A549 (cell line): ENCODE results near the gene CACNA1D. TPM values are rescaled to one million over a fixed set of nuclear protein-coding genes. Genes with fewer than 3 reads are reported as not detected.
A peak's percentile ranks its signal among the peaks of the same experiment; 100 is the strongest.
"Not testable (repeated sequence)": the region's sequence is repeated elsewhere in the genome, so short reads cannot be mapped to it uniquely, and the experiment has no call there.

ENCODE experiments used
- ATAC-seq, 2 experiments: fragments of 200-7000 bp in 1 of 2; fragments of >200 bp in 1 of 2; cut with Nextera tagmentation in 1 of 2; cut with Tn5 transposase in 1 of 2; 3 replicates each; pipeline versions ENCODE4 v1.8.0 to v1.9.1; 2018 to 2020; ENCODE audit warnings: mild to moderate bottlenecking in 1 of 2, moderate library complexity in 1 of 2
- CTCF ChIA-PET: fragments of 300-600 bp; sonication (Branson Sonifier 250); formaldehyde crosslinking; extraction: SDS; loops from one replicate; lab custom pipeline; 2021; ENCODE audit warnings: antibody characterized with exemption, inconsistent platforms; lab: Yijun Ruan, JAX
- POLR2A ChIA-PET: fragments of 350-600 bp; formaldehyde crosslinking; extraction: SDS; loops from one replicate; lab custom pipeline; 2021; ENCODE audit warnings: antibody characterized with exemption, inconsistent platforms; lab: Yijun Ruan, JAX
- DNase-seq, 2 experiments: peaks; one replicate each; pipeline versions ENCODE4 v3.0.0 to v3.0.0-alpha.2; 2011 to 2016; ENCODE audit warnings: low read depth in 1 of 2, low spot score in 1 of 2
- FAIRE-seq: peaks from 2 replicates; lab custom pipeline; 2011; peaks lifted over from hg19 to GRCh38; lab: Jason Lieb, UNC
- H3K27ac ChIP-seq, 2 experiments: fragments of >200 bp; sonication (Bioruptor Twin); formaldehyde crosslinking; 3 replicates each; pipeline ENCODE4 v1.5.1; 2016 to 2017
- H3K4me1 ChIP-seq: fragments of >200 bp; sonication (Bioruptor Twin); formaldehyde crosslinking; 3 replicates; pipeline ENCODE4 v1.6.1; 2016
- H3K4me2 ChIP-seq: fragments of >200 bp; sonication (Bioruptor Twin); formaldehyde crosslinking; 3 replicates; pipeline ENCODE4 v1.6.1; 2016
- H3K4me3 ChIP-seq: fragments of >200 bp; sonication (Bioruptor Twin); formaldehyde crosslinking; 3 replicates; pipeline ENCODE4 v1.5.1; 2016
- H3K9me3 ChIP-seq: fragments of >200 bp; sonication (Bioruptor Twin); formaldehyde crosslinking; 3 replicates; pipeline ENCODE4 v1.6.1; 2016
- ATOH8 ChIP-seq: fragments of 250-450 bp; sonication (Bioruptor Pico); IDR thresholded peaks from 2 replicates; pipeline ENCODE4 v1.5.0; 2020; ENCODE audit warnings: low read depth, mild to moderate bottlenecking, moderate library complexity
- BCL3 ChIP-seq: fragments of >200 bp; sonication (Bioruptor Twin); formaldehyde crosslinking; IDR thresholded peaks from 3 replicates; pipeline ENCODE4 v1.6.1; 2016
- CHD4 ChIP-seq: fragments of 200-600 bp; sonication (generic); IDR thresholded peaks from 2 replicates; pipeline ENCODE4 v1.6.1; 2016; ENCODE audit warnings: antibody characterized with exemption, mild to moderate bottlenecking, borderline replicate concordance
- EHF ChIP-seq: fragments of 250-450 bp; sonication (Bioruptor Pico); IDR thresholded peaks from 2 replicates; pipeline ENCODE4 v1.5.0; 2020; ENCODE audit warnings: mild to moderate bottlenecking
- EHMT2 ChIP-seq: fragments of 200-600 bp; sonication (generic); IDR thresholded peaks from 2 replicates; pipeline ENCODE4 v1.6.1; 2016; ENCODE audit warnings: antibody characterized with exemption, low read depth, mild to moderate bottlenecking, moderate library complexity
- ELK1 ChIP-seq: fragments of 150-350 bp; IDR thresholded peaks from 2 replicates; pipeline ENCODE4 v1.6.1; 2014; ENCODE audit warnings: low read depth, mild to moderate bottlenecking, low read length
- EP300 ChIP-seq, 2 experiments: fragments of >200 bp; sonication (Bioruptor Twin); formaldehyde crosslinking; IDR thresholded peaks; 2 replicates in 1 of 2; 3 replicates in 1 of 2; pipeline ENCODE4 v1.6.1; 2016 to 2017
- HDAC2 ChIP-seq: fragments of 200-600 bp; sonication (generic); IDR thresholded peaks from 2 replicates; pipeline ENCODE4 v1.6.1; 2016
- HES2 ChIP-seq: fragments of >200 bp; sonication (Bioruptor Twin); formaldehyde crosslinking; IDR thresholded peaks from 2 replicates; pipeline ENCODE4 v1.6.1; 2016
- HEYL ChIP-seq: fragments of 250-450 bp; sonication (Bioruptor Pico); IDR thresholded peaks from 2 replicates; pipeline ENCODE4 v1.8.0; 2021; ENCODE audit warnings: mild to moderate bottlenecking, moderate library complexity
- HOXB13 ChIP-seq: fragments of 250-450 bp; sonication (Bioruptor Pico); IDR thresholded peaks from 2 replicates; pipeline ENCODE4 v1.5.0; 2020; ENCODE audit warnings: low read depth, mild to moderate bottlenecking, moderate library complexity
- HOXB5 ChIP-seq: fragments of 250-450 bp; sonication (Bioruptor Pico); IDR thresholded peaks from 2 replicates; pipeline ENCODE4 v1.5.0; 2020; ENCODE audit warnings: mild to moderate bottlenecking, moderate library complexity
- JUN ChIP-seq, 2 experiments: fragments of >200 bp; sonication (Bioruptor Twin); formaldehyde crosslinking; IDR thresholded peaks; 2 replicates in 1 of 2; 3 replicates in 1 of 2; pipeline ENCODE4 v1.6.1; 2016 to 2017
- JUNB ChIP-seq: fragments of >200 bp; sonication (Bioruptor Twin); formaldehyde crosslinking; IDR thresholded peaks from 2 replicates; pipeline ENCODE4 v1.6.1; 2016
- KDM5A ChIP-seq: fragments of 200-600 bp; sonication (generic); IDR thresholded peaks from 2 replicates; pipeline ENCODE4 v1.6.1; 2016; ENCODE audit warnings: antibody characterized with exemption, mild to moderate bottlenecking
- MAFK ChIP-seq: fragments of 450-650 bp; IDR thresholded peaks from 2 replicates; pipeline ENCODE4 v1.6.1; 2014; ENCODE audit not compliant: partially characterized antibody
- NR3C1 ChIP-seq: fragments of >200 bp; sonication (Bioruptor Twin); formaldehyde crosslinking; IDR thresholded peaks from 3 replicates; pipeline ENCODE4 v1.6.1; 2017
- PBX3 ChIP-seq: IDR thresholded peaks from 2 replicates; pipeline ENCODE4 v1.6.1; 2012
- POLR2A ChIP-seq: IDR thresholded peaks from 2 replicates; pipeline ENCODE4 v1.6.1; 2012; ENCODE audit warnings: mild to moderate bottlenecking, low read length
- RAD21 ChIP-seq, 2 experiments: fragments of >200 bp in 1 of 2; sonication (Bioruptor Twin) in 1 of 2; formaldehyde crosslinking in 1 of 2; IDR thresholded peaks in 1 of 2; conservative IDR thresholded peaks in 1 of 2; 2 replicates in 1 of 2; 3 replicates in 1 of 2; pipeline ENCODE4 v1.6.1; 2012 to 2018; ENCODE audit warnings: inconsistent platforms in 1 of 2
- RARB ChIP-seq: fragments of 250-450 bp; sonication (Bioruptor Pico); IDR thresholded peaks from 2 replicates; pipeline ENCODE4 v1.8.0; 2021; ENCODE audit warnings: mild to moderate bottlenecking, moderate library complexity
- RCOR1 ChIP-seq: fragments of 150-350 bp; IDR thresholded peaks from 2 replicates; pipeline ENCODE4 v1.6.1; 2014; ENCODE audit warnings: antibody characterized with exemption, low read length, low read depth
- RFX5 ChIP-seq: fragments of 450-650 bp; IDR thresholded peaks from 2 replicates; pipeline ENCODE4 v1.7.1; 2014; ENCODE audit warnings: antibody characterized with exemption, mild to moderate bottlenecking, moderate library complexity
- SREBF2 ChIP-seq: fragments of 450-650 bp; IDR thresholded peaks from 2 replicates; pipeline ENCODE4 v1.6.1; 2014; ENCODE audit warnings: mild to moderate bottlenecking, moderate library complexity
- TFCP2L1 ChIP-seq: fragments of 250-450 bp; sonication (Bioruptor Pico); IDR thresholded peaks from 2 replicates; pipeline ENCODE4 v1.5.0; 2021; ENCODE audit warnings: mild to moderate bottlenecking
- TP53 ChIP-seq: fragments of 250-450 bp; sonication (Bioruptor Pico); IDR thresholded peaks from 2 replicates; pipeline ENCODE4 v1.5.0; 2021; ENCODE audit warnings: mild to moderate bottlenecking, moderate library complexity
- USF2 ChIP-seq: fragments of 450-650 bp; IDR thresholded peaks from 2 replicates; pipeline ENCODE4 v1.6.1; 2014; ENCODE audit warnings: antibody characterized with exemption
- ZC3H11A ChIP-seq: fragments of 450-650 bp; IDR thresholded peaks from 2 replicates; pipeline ENCODE4 v1.6.1; 2014; ENCODE audit warnings: antibody characterized with exemption, mild to moderate bottlenecking
- WGBS: methylation state at CpG from one replicate; pipeline ENCODE4 v1.1.6; 2017; ENCODE audit errors: missing lambda C conversion rate; 5-methylcytosine and 5-hydroxymethylcytosine counted together
- polyA plus RNA-seq, 4 experiments: library from polyadenylated mRNA; depleted of rRNA in 3 of 4; stranded (reverse); fragments of >200 nt; fragmentation: RNase III in 1 of 4; extraction: RNeasy Plus Mini Kit Qiagen cat#74134 plus additional on column Dnase treatment in 1 of 4; gene quantifications; 2 replicates in 3 of 4; 3 replicates in 1 of 4; pipeline ENCODE4 v1.2.3, GENCODE V29; 2011 to 2017

CACNA1D gene
- polyA plus RNA-seq, 2 of the 4 experiments (the other 2 are of a cell fraction) = 1.1 to 10.7 TPM

GRCh38 chr3:53571264-53571663 is 76.9 kb downstream of the CACNA1D start:
- 70% methylated on average over 4 of the region's 4 CpGs for WGBS
- Histone ChIP-seq H3K4me1 (peaks cover 10% of the 10 kb centered on the region), H3K9me3 (no peaks in the 10 kb centered on the region), H3K27ac (no peak overlapping the region), H3K4me3 (no peak overlapping the region), H3K4me2 (no peak overlapping the region)
- no peak for DNase-seq
- FAIRE-seq = no peak
- POLR2A ChIA-PET = no interaction called here
- CTCF ChIA-PET = interaction anchor here (1.8 kb wide), 1 partner anchor 21 kb away, joined by 4 read pairs; no protein-coding TSS in a partner anchor
- TF ChIP-seq PBX3 (no peak), MAFK (no peak), RCOR1 (no peak), HES2 (no peak), RFX5 (no peak), HOXB5 (CRISPR knock-in tag) (no peak), EP300 (IDR thresholded peaks at IDR 0.05) (no peak), NR3C1 (no peak), ATOH8 (CRISPR knock-in tag) (no peak), ELK1 (no peak), EHF (CRISPR knock-in tag) (no peak), JUNB (no peak), POLR2A (no peak)
- ATAC-seq = no peak

GRCh38 chr3:53572184-53572583 is 77.8 kb downstream of the CACNA1D start:
- DNase-seq, H3K4me2 ChIP-seq, FAIRE-seq, POLR2A ChIA-PET, H3K9me3 ChIP-seq, ATAC-seq, H3K27ac ChIP-seq, CTCF ChIA-PET, H3K4me3 ChIP-seq: not testable (repeated sequence)
- TF ChIP-seq ZC3H11A = peak; percentile 35; the same call in 1 of the 2 replicates
- H3K4me1 ChIP-seq = peaks cover 15% of the 10 kb centered on the region
- 76% methylated on average over 4 of the region's 4 CpGs for WGBS

GRCh38 chr3:53577506-53577905 is 83.1 kb downstream of the CACNA1D start:
- ChIA-PET CTCF (no interaction called here), POLR2A (no interaction called here)
- Histone ChIP-seq H3K4me3 (no peak overlapping the region), H3K9me3 (no peaks in the 10 kb centered on the region), H3K27ac (peak overlapping the region in 1 of 2 experiments; percentile 39; a peak in 1 of 6 replicates), H3K4me2 (0 out of 3 replicates have a peak overlapping the region, but pooled peaks have one; percentile 7), H3K4me1 (peaks cover 19% of the 10 kb centered on the region; the same call in 2 of the 3 replicates)
- WGBS = 67% methylated on average over 3 of the region's 3 CpGs
- no peak for ATAC-seq
- no peak for FAIRE-seq
- DNase-seq = no peak
- TF ChIP-seq RARB (CRISPR knock-in tag) (no peak), HOXB5 (CRISPR knock-in tag) (no peak), RCOR1 (no peak), HOXB13 (CRISPR knock-in tag) (no peak), TP53 (CRISPR knock-in tag) (no peak), EHMT2 (no peak), CHD4 (no peak), TFCP2L1 (CRISPR knock-in tag) (no peak), MAFK (no peak), JUN (IDR thresholded peaks at IDR 0.05) (no peak), HEYL (CRISPR knock-in tag) (no peak), KDM5A (no peak), USF2 (no peak), SREBF2 (no peak), EHF (CRISPR knock-in tag) (no peak), BCL3 (no peak), RAD21 (conservative IDR thresholded peaks at IDR 0.05 in 1 of 2, IDR thresholded peaks at IDR 0.05 in 1 of 2) (no peak), NR3C1 (no peak), HDAC2 (no peak)
- TF ChIP-seq, all 56 proteins: peak for 0
